HG02610 (cell line): ENCODE measurements around the gene ACKR2.

Source experiments
- ATAC-seq: cut with Tn5 transposase; IDR thresholded peaks from one replicate; pipeline ENCODE4 v1.9.1; 2021; ENCODE audit warnings: mild to moderate bottlenecking, moderate library complexity; ENCODE audit not compliant: unreplicated experiment

ACKR2 gene

GRCh38 chr3:42914771-42915515 is 105.7 kb downstream of the ACKR2 start:
- ATAC-seq: no peak
